HUDEP-2 (cell line): ENCODE results near the gene FAM118B.
"Not testable (repeated sequence)": the region's sequence is repeated elsewhere in the genome, so short reads cannot be mapped to it uniquely, and the experiment has no call there.

Experiments
- DNase-seq, 76 experiments: peaks; one replicate each; lab custom pipeline; 2025; ENCODE audit not compliant: unreplicated experiment in 76 of 76; lab: John Stamatoyannopoulos, UW

The FAM118B gene

DNA sequence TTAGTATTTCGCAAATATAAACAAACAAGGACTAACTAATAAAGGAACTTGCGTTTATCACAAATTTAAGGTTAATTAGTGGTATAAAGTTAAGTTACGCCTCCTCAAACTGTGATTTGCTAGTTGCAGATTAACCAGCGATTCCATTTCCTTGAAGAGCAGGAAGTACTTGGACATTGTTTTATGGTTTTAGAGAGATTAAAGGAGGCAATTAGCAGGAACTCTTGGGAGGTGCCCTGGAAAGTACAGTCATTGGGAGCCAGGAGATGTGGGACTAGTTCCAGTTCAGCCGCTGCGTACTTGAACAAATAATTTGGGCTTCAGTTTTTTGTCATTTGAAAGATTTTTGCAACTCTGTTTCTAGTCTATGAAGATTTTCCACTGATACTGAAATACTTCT is 3.3 kb downstream of the FAM118B start:
- no peak for DNase-seq

DNA sequence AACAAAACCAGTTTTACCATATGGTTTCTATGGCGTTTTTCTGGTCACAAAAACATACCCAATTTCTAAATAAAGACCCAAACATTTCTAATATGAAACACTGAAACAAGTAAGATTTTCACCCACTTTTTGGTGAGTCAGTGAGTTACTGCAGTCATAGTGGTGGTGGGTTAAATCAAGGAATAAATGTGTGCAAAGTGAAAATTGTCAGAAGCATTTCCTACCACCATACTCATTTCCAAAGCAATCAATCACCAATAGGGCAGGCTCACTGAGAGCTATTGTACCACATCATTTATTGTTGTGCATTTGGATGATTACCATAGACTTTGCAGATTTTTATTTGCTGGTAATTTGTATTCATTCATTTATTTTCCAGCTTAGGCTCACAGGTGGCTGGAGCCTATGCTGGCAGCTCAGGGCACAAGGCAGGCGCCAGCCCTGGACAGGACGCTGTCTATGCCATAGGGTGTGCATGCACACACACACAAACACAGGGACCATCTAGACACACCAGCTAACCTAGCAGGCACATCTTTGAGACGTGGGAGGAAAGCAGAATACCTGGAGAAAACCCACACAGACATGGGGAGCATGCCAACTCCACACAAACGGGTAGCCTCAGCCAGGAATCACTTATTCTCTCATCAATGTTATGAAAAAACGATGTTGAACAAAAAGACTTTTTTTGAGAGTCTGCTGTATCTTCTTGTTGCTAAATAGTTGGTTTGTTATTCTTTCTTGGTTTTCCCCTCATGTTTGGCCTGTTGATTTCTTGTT is 5.1 kb downstream of the FAM118B start:
- DNase-seq: no peak

DNA sequence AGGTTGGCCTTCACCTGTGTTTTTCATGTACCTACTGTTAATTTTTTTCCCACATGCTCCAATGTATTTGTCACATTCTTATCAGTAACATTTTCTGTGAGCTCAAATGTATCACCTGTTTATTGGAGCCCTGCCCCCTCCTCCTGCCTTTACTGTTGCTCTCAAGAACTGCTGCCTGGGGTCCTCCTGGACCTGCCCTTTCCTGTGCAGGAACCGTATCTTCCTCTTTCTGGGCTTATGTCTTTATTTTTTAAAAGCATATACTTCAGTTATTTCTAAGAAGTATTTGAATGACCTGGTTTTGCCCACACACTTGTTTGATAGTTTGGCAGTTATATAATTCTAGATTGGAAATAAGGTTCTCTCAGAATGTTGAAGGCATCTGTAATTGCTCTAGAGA is 5.9 kb downstream of the FAM118B start:
- DNase-seq: no peak

DNA sequence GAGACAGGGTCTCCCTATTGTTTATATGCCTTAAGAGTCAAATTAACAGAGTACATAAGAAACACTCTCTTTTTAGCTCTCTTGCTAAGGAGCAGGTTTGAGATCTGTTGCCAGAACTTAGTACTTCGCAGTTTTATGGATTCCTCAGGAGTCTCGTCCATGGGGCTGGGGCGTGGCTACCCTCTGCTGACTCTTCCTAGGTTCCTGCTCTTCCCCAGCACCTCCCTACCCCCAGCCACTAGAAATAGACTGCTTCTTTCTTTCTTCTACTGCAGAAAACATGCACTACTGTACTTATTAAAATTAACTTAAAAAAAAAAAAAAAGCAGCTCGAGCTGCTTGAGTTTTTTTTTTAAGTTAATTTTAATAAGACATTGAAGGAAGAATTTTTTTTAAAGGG is 8.0 kb downstream of the FAM118B start:
- DNase-seq: no peak

DNA sequence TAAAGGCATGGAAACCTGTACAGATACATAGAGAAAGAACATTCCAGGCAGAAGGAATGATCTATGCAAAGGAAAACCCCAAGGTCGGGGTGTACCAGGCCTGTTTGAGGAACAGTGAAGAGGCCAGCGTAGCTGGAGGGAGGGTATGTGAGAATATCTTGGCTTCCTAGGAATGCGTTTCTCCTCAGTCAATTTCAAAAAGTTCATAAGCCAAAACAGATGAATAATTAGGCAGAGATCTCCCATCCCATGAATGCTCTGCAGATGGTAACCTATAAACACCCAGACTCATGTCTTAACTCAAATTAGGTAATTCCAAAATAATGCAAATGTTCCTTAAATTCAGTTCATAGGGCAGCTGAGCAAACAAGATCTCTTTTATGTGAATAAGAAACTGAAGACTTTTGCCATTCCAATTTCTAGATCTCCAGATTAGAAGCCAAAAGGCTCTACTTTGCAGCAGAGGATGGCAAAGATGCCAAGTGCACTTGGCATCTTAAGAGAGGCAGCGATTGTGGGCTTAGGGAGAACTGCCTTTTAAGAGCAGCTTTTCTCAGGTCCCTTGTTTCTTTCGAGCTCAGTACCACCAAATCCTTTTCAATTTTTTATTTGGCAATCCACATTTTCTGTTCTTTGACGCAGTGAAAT is 13.2 kb downstream of the FAM118B start:
- no peak for DNase-seq

DNA sequence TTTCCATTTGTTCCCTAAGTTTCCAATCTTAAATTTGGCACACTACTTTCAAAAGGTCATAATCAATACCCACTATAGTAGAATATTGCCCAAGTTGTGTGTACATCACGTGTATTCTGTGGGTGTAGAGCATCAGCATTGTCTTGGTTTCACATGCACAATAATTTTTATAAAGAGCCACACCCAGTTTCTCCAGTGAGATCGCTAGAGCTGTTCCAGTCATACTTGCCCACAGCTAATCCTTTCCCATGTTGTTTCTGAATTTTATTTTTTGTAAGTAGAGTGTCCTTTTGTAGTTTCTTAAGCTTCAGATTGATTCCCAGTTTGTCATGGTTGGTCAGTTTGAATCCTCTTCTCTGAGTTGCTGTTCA is 13.7 kb downstream of the FAM118B start:
- DNase-seq: no peak

DNA sequence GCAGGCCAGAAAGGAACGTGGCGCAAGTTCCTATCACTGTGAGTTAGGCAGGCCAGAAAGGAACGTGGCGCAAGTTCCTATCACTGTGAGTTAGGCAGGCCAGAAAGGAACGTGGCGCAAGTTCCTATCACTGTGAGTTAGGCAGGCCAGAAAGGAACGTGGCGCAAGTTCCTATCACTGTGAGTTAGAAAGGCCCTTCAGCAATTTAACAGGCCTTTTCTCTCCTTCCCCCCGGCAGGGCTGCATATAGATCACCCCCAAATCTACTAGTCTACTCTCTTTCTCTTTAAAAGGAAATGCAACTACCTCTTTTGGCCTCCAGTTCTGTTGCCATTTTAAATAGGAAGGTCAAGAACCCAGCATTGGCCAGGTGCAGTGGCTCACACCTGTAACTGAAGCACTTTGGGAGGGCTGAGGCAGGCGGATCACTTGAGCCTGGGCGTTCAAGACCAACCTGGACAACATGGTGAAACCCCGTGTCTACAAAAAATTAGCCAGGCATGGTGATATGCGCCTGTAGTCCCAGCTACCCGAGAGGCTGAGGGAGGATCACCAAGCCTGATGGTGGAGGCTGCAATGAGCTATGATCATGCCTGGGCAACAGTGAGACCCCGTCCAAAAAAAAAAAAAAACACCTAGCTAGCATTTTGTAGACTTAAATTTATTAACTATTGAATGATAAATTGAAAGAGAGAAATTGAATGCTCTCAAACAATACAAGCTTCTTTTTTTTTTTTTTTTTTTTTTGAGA is 14.9 kb downstream of the FAM118B start:
- no peak for DNase-seq

DNA sequence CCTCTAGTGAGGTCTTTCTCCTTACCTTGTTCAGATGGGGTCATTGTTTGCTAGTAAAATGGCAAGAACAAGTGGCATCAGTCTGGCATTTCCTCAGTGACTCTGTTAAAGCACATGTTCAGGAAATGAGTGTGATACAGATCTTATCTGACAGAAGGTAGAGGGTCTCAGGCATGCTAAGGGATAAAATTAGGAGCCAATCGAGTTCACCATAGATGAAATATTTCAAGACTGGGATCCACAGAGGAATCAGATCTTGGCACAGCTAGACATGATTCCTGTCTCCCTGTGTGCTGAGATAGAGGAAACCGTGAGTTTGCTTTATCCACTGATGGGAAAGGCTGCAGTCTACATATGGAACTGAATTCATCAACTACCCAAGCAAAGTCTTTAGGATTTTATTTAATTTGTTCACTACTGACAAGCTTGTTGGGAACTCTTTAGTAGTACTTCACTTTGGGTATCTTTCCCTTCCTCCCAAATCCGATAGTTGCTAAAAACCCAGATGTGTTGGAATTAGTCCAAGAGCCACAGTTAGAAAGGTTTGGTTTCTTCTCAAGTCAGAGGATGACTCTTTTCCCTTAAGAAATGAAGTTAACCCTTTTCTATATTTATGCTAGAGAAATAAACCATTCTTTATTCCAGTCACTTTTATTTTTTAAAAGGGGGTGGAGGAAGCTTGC is 18.4 kb downstream of the FAM118B start:
- no peak for DNase-seq

DNA sequence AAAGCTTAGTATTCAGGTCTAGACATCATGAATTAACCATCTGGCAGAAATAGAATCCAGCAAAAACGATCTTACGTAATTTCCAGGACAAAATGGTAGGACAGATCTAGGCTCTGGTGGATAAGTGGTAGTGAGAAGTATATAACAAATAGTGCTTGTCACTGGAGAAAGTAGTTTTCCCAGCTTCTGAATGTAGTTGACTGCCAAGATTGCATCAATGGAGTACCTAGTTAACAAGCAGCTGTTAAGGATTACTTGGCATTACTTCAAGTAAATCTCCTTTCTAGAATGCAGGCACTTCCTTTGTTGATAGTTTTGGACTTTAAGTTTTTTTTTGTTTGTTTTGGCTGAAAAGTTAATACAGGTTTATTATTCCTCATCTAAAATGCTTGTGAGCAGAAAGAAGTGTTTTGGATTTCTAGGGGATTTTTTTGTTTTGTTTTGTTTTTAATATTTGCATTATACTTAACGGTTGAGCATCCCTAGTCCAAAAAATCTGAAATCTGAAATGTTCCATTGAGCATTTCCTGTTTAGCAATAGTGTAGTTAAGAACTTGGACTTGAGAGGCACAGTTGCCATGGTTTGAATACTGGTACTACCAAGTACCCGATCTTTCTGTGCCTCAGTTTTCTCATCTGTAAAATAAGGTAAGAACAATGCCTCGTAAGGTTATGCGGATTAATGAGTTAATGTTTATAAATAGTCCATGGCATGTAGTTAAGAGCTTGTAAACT is 20.3 kb downstream of the FAM118B start:
- no peak for DNase-seq

DNA sequence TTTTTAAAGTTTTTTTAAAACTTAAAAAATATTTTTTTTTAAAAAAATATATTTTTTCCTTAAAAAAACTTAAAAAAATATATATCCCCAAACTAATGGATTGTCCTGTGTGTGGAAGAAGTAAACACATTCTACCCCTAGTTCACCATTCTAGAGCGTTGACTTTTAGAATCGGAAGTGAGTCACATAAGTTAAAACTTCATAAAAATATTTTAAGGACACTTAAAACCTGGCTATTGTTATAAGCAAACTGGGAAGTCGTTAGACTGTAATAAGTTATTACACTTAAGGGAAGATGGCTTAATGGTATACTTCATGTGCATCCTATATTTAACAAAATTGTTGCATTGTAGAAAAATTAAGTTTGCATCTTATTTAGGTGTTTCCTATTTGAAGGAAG is 21.1 kb downstream of the FAM118B start:
- no peak for DNase-seq

DNA sequence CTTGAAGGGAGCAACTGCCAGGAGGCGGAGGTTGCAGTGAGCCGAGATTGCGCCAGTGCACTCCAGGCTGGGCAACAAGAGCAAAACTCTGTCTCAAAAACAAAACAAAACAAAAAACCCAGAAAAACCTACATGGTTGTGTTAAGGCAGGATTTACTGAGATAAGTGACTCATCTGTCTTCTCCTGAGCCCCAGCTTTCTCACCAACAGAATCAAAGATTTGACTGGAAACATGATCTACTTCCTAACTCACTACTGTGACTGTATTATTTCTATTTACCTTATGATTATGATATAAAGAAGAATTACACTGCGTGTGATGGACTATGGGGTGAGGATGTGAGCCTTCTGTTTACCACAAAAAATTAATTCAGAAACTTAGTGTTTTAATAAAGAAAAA is 21.8 kb downstream of the FAM118B start:
- DNase-seq: no peak

DNA sequence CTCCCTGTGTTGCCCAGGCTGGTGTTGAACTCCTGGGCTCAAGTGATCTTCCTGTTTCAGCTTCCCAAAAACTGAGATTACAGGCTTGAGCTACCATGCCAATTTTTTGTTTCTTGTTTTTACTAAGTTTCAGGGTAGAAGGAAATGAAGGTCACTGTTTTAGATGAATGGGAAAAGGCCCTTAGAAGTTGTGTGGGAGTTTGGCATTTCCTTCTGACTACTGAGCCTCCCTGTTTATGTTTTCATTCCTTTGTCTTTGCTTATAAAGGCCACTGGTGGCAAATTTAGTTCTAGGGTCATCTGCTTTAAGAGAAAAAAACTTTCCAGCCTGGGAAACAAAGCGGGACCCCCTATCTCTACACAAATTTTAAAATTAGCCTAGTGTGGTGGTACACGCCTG is 35.1 kb downstream of the FAM118B start:
- no peak for DNase-seq

DNA sequence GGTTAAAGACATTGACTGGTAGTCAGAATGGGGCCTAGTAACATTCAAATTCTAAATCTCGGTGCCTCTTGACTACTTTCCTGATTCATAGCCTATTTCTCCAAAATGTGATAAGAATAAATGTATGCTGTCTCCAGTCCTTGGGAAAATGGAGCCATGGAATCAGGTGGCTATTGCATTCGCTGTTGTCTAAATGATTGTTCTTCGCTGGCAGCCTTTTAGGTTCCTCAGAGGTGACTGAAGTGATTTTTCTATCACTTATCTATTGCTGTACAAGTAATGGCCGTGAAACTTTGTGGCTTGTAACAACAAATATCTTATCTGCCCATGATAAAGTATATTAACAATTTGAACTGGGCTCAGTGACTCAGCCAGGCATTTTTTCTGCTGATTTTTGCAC is 41.7 kb downstream of the FAM118B start:
- DNase-seq: no peak

DNA sequence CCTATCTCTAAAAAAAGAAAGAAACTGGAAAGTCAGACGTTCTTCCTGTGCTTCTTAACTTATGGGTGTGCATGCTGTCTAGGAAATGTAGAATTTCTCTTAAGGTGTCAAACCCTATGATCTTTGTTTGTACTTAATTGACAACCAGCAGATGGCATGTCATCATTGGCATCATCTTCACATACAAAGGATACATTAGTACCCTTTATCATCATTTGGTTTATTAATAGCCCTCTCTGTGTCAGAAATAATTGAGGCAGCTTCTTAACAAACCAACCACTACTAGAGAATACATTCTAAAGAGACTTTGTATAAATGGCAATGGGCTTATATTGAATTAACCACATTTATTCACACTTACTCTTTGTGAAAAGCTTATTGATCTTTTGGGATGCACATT is 43.2 kb downstream of the FAM118B start:
- DNase-seq: no peak

DNA sequence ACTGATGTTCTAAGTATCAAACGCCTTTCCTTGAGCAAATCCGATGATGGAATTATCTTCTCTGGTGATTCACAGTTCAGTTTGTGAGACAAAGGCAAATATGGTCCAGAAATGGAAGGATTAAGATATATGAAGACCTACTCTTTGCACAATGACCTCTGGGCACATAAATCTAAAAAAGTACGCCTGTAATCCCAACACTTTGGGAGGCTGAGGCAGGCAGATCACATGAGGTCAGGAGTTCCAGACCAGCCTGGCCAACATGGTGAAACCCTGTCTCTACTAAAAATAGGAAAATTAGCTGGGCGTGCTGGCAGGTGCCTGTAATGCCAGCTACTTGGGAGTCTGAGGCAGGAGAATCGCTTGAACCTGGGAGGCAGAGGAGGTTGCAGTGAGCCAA is 43.9 kb downstream of the FAM118B start:
- DNase-seq: not testable (repeated sequence)

DNA sequence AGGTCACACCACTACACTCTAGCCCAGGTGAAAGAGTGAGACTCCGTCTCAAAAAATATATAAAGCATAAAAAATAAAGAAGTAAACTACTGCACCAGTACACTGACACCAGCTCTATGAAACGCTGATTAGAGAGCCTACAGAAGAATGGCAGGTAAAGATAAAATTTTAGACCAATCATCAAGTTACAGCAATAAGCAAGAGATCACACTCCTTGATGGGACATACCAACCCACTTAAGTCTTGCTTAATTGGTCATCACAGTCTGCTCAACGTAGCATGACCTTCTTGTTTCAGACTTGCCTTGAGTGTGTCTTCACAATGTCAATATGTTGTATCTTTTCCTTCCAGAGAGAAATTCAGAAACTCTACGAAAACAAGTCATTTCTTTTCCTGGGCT is 44.6 kb downstream of the FAM118B start:
- no peak for DNase-seq

DNA sequence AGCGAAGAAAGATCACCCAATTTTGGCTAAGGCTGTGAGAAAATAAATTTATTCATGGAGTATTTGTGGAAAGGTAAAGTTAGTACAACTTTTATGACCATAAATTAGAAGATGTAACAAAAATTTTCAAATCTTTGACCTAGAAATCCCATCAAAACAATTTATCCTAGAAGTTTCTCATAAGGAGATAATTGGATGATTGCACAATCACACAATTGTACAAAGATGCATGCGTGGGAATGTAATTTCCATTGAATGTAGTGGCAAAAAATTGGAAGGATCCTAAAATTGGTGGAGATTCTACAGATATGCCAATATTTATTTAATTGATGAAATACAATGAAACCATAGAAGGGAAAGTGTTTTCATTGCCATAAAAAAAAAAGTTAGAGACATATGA is 45.6 kb downstream of the FAM118B start:
- DNase-seq: no peak

DNA sequence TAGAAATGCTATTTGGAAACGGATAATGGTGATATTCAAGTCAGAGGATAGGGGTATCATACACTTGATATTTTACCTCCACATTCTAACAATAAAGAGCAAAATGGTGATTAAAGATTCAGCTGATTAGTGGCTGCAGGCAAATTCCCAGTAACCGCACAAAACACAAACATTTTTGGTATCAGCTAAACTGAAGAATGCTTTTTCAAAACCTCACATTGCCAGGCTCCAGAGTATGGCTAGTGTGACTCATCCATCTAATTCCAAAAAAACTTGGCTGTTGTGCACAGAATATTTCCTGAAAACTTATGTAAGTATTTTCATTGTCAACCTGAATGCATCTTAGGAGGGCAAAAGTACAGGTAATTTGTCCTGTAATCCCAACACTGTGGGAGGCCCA is 46.2 kb downstream of the FAM118B start:
- DNase-seq: no peak

DNA sequence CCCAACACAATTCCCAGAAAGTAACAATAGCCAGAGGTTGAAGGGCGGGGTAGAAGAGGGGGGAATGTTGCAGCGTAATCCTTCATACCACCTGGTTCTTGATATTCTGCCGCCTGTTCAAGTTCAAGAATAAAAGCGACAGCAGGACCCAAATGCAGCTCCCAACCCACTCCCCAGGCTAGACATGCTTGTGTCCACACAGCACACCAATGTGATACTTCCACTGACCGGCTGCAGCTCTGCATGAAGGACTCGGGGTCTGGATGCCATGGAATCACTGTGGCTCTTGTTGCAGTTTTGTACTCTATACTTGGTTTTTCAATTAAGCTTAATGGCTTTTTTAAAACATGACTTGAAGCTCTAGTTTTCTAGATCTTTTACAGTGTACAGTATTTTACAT is 50.6 kb downstream of the FAM118B start:
- DNase-seq: no peak

DNA sequence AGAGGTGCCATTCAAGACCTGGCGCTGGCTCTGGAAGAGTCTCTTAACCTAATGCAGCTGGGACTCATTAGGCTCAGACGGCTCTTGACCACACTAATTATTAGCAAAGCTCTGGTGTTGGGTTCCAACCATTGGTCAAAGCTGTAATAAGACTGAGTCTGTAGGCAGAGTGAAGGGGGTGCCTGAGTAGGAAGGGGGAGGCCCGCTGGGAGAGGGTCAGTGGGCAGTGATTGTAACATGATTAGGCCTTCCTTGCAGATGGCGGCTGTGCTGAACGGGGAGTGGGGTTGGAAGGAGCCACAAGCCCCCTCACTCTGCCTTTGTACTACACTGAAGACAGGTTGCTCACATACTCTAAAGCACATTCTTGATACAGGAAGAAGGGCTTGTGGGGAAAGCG is 51.9 kb downstream of the FAM118B start:
- DNase-seq: no peak

DNA sequence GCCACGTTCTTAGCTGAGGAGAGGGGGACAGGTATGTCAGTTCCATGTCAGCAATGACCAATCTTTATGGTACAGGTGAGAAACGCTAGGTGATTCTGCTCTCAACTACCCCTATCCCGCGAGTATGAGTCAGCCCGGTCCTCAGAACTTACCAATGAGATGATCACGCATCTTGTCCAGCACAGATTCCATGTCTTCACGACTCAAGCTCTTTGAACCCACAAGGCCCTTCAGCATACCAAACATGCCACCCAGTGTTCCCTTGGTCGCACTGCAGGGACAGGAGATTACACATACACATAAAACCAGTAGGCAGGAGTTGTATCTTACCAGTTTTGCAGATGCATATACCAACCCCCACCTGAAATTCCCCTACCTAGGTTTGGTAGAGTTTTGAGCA is 54.2 kb downstream of the FAM118B start:
- no peak for DNase-seq
